ENCODE results near the gene ERBB3. TPM values are rescaled to one million over a fixed set of nuclear protein-coding genes. Genes with fewer than 3 reads are reported as not detected.
A peak's percentile ranks its signal among the peaks of the same experiment; 100 is the strongest.
"Not testable (repeated sequence)": the region's sequence is repeated elsewhere in the genome, so short reads cannot be mapped to it uniquely, and the experiment has no call there.

The ERBB3 gene
- total RNA-seq, 1 donor = 1.7 TPM

- no peak for TF ChIP-seq CTCF (IDR thresholded peaks at IDR 0.05; ENCODE audit: insufficient read depth, low read depth, low read length)
- DNase-seq (ENCODE audit: low read depth) = no peak
- no peak overlapping the region for H3K4me3 ChIP-seq (ENCODE audit: low read depth, low read length)
Measured at GRCh38 chr12:56110571-56110970, 30.6 kb downstream of the ERBB3 start.

GRCh38 chr12:56114084-56114483 is 34.1 kb downstream of the ERBB3 start:
- TF ChIP-seq CTCF (IDR thresholded peaks at IDR 0.05; ENCODE audit: insufficient read depth, low read depth, low read length) = no peak
- DNase-seq (ENCODE audit: low read depth) = no peak

GRCh38 chr12:56115329-56115728 is 35.4 kb downstream of the ERBB3 start:
- peak; percentile 43 for DNase-seq (ENCODE audit: low read depth)
- peak overlapping the region; percentile 78 for H3K4me3 ChIP-seq (ENCODE audit: low read depth, low read length)
- TF ChIP-seq CTCF (IDR thresholded peaks at IDR 0.05; ENCODE audit: insufficient read depth, low read depth, low read length) = no peak

More at GRCh38 chr12:56114084-56114483, 34.1 kb downstream of the ERBB3 start:
- no peak overlapping the region for H3K4me3 ChIP-seq (ENCODE audit: low read depth, low read length)

GRCh38 chr12:56116267-56117081 is 36.5 kb downstream of the ERBB3 start, which contains the start of gene RPL41:
RPL41 (plus strand) TSS chr12:56116633.
- DNase-seq (ENCODE audit: low read depth) = peak; percentile 95
- peak within 1 kb of the TSS; percentile 78 for H3K4me3 ChIP-seq (ENCODE audit: low read depth, low read length)
- TF ChIP-seq CTCF (IDR thresholded peaks at IDR 0.05; ENCODE audit: insufficient read depth, low read depth, low read length) = no peak

- peak overlapping the region; percentile 78 for H3K4me3 ChIP-seq (ENCODE audit: low read depth, low read length)
- not testable (repeated sequence) for DNase-seq (ENCODE audit: low read depth)
Measured at GRCh38 chr12:56117082-56117706, 37.2 kb downstream of the ERBB3 start.

GRCh38 chr12:56117778-56118687 is 38.1 kb downstream of the ERBB3 start, which contains the start of gene ZC3H10:
ZC3H10 (plus strand) TSS chr12:56118266; CDS start chr12:56120563, 2,297 bp downstream.
- H3K4me3 ChIP-seq (ENCODE audit: low read depth, low read length) = peak within 1 kb of the TSS; percentile 78
- peak; percentile 99 for DNase-seq (ENCODE audit: low read depth)
- peak; percentile 54 for TF ChIP-seq CTCF (IDR thresholded peaks at IDR 0.05; ENCODE audit: insufficient read depth, low read depth, low read length)
